Measurements from ENCODE around the gene CYFIP1.

The CYFIP1 gene

DNA sequence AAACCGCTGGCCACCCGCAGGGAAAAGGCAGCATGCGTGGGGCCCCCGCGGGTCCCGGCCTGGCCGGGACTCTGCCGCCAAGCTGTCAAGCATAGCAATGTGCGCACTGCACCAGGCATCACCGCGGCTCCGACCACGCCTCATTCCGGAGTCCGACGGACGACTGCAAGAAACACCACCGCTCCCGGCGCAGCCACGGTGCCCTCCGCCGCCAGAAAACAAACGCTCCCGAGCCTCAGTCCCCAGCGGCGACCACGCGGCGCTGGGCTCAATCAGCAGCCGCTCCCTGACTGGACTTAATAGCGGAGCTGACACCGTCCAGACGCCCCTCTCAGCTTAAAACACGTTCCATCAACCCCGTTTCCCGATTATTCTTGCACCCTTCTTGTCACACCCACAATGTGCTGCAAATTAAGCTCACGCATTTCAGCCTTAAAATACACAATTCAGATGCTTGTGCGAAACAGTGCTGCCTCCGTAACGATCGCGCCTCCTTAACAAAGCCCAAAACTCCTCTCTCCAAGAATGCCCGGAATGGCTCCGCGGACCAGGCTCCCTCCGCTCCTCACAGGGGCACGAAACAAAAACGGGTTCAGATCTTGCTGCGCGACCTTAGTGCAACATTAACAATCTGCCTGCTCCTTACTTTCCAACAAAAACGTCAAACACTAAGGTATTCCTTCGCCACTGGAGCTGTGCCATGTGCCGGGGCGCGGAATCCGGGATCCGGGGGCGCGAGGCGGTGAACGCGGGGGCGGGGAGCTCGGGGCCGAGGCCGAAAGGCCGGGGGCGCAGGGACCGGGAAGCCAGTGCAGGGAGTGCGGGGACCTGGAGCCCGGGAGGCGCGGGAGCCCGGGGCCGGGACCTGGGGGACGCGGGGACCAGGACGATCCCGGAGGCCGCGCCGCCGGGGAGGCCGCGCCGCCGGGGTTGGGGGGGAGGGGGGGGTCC, 655 bp downstream of the CYFIP1 start:
- H3K9me3 Mint-ChIP-seq (ENCODE audit: low read depth) = no peaks in the 10 kb centered on the region
- no peaks in the 10 kb centered on the region for H3K36me3 Mint-ChIP-seq
- no peak overlapping the region for H3K27ac Mint-ChIP-seq

DNA sequence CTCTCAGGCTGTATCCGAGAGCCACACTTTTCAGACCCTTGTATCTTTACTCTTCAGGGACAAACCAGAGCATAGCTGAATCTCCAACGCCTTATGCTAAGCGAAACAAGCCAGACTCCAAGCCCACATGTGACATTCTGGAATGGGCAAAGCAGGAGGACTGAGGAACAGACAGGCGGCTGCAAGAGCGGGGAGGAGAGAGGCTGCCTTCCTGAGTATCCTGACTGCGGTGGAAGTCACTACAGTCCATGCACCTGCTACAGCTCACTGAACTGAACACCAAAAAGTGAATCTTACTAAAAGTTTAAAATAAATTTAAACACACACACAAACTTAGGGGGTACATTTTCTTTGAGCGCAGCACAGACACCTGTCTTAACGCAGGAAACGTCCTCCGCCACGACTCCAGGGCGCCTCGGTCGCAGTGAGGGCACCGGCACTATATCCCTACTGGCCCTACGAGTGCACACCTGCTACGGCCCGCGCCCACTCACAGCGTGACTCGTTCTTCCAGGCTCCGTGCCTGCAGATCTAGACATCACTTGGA, 1.4 kb downstream of the CYFIP1 start:
- Mint-ChIP-seq H3K27ac (no peak overlapping the region), H3K9me3 (ENCODE audit: low read depth) (no peaks in the 10 kb centered on the region), H3K4me3 (peak overlapping the region; percentile 89), H3K4me1 (ENCODE audit: low read depth) (peaks cover 12% of the 10 kb centered on the region), H3K36me3 (no peaks in the 10 kb centered on the region), H3K27me3 (peaks cover 11% of the 10 kb centered on the region)

More for the DNA sequence above, 655 bp downstream of the CYFIP1 start:
- Mint-ChIP-seq H3K4me3 (peak overlapping the region; percentile 89), H3K4me1 (ENCODE audit: low read depth) (peaks cover 12% of the 10 kb centered on the region), H3K27me3 (peaks cover 11% of the 10 kb centered on the region)

- Mint-ChIP-seq H3K4me3 (no peak overlapping the region), H3K27me3 (peaks cover 11% of the 10 kb centered on the region), H3K9me3 (ENCODE audit: low read depth) (no peaks in the 10 kb centered on the region), H3K36me3 (peaks cover 2% of the 10 kb centered on the region), H3K27ac (no peak overlapping the region), H3K4me1 (ENCODE audit: low read depth) (peaks cover 8% of the 10 kb centered on the region)
Observed at GRCh38 chr15:22974745-22975144, 5.4 kb downstream of the CYFIP1 start.

DNA sequence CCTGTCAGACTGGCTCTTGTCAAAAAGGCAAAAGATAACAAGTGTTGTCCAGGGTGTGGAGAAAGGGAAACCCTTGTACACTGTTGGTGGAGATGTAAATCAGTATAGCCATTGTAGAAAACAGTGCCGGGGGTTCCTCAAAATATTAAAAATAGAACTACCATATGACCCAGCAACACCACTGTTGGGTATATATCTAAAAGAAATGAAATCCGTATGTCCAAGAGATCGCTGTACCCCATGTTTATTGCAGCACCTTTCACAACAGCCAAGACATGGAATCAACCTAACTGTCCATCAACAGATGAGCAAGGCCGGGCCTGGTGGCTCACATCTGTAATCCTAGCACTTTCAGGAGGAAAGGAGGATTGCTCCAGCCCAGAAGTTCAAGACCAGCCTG, 6.2 kb downstream of the CYFIP1 start:
- H3K27me3 Mint-ChIP-seq = peaks cover 5% of the 10 kb centered on the region
- no peak overlapping the region for H3K27ac Mint-ChIP-seq
- H3K9me3 Mint-ChIP-seq (ENCODE audit: low read depth) = no peaks in the 10 kb centered on the region
- peaks cover 3% of the 10 kb centered on the region for H3K4me1 Mint-ChIP-seq (ENCODE audit: low read depth)
- peaks cover 3% of the 10 kb centered on the region for H3K36me3 Mint-ChIP-seq
- H3K4me3 Mint-ChIP-seq = no peak overlapping the region

GRCh38 chr15:22973286-22973685, 6.9 kb downstream of the CYFIP1 start:
- no peaks in the 10 kb centered on the region for H3K9me3 Mint-ChIP-seq (ENCODE audit: low read depth)
- peaks cover under 1% of the 10 kb centered on the region for H3K27me3 Mint-ChIP-seq
- H3K4me1 Mint-ChIP-seq (ENCODE audit: low read depth) = no peaks in the 10 kb centered on the region
- no peak overlapping the region for H3K27ac Mint-ChIP-seq
- no peak overlapping the region for H3K4me3 Mint-ChIP-seq
- H3K36me3 Mint-ChIP-seq = peaks cover 3% of the 10 kb centered on the region

GRCh38 chr15:22969489-22969888, 10.7 kb downstream of the CYFIP1 start:
- no peak overlapping the region for H3K27ac Mint-ChIP-seq
- peaks cover 3% of the 10 kb centered on the region for H3K36me3 Mint-ChIP-seq
- H3K27me3 Mint-ChIP-seq = no peaks in the 10 kb centered on the region
- H3K4me1 Mint-ChIP-seq (ENCODE audit: low read depth) = no peaks in the 10 kb centered on the region
- no peak overlapping the region for H3K4me3 Mint-ChIP-seq
- H3K9me3 Mint-ChIP-seq (ENCODE audit: low read depth) = no peaks in the 10 kb centered on the region

DNA sequence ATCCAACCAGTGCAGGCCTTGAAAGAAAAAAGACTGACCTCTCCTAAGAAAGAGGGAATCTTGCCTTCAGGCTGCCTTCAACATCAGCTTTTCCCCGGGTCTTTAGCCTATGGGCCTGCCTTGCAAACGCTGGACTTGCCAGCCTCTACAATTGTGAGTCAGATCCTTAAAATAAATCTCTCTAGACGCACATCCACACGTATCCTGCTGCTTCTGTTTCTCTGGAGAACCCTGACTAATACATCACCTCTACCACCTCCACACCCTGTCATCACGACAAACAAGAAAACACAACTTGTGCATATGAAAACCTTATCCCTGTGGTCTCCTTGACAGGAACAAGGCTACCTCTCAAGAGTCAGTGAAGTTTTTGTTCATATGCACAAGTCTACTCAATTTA, 11.8 kb downstream of the CYFIP1 start:
- no peak overlapping the region for H3K4me3 Mint-ChIP-seq
- H3K9me3 Mint-ChIP-seq (ENCODE audit: low read depth) = no peaks in the 10 kb centered on the region
- H3K4me1 Mint-ChIP-seq (ENCODE audit: low read depth) = no peaks in the 10 kb centered on the region
- no peaks in the 10 kb centered on the region for H3K27me3 Mint-ChIP-seq
- H3K27ac Mint-ChIP-seq = no peak overlapping the region
- H3K36me3 Mint-ChIP-seq = peaks cover 3% of the 10 kb centered on the region

DNA sequence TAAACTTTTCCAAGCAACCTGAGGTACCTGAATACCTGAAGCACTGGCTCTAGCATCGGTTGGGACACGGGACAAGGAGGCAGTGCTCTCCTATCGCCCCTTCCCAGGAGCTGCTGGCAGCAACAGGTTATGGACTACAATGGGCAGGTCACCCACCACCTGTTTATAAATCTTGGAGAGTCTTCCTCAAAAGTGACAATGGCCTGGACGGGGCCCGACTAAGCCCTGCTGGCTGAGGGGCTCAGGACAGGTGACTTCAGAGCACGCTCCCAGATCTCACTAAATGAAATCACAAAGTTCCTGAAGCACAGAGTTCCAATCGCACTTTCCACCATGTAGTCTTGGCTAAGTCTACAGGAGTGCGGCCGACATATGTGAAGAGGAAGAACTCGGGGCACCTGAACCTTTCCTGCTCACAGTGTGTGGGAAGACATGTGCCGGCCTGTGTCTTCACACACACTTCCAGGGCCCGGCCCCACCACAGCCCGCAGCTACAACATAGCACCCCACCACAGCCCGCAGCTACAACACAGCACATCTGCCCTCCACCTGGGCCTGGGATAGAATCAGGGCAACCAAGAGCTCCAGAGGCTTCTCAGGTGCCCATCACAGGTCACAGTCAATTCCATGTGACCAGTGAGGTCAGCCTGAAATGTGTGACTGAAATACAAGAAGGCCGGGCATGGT, 12.9 kb downstream of the CYFIP1 start:
- Mint-ChIP-seq H3K27me3 (no peaks in the 10 kb centered on the region), H3K27ac (no peak overlapping the region), H3K4me3 (no peak overlapping the region), H3K9me3 (ENCODE audit: low read depth) (no peaks in the 10 kb centered on the region), H3K36me3 (peaks cover 3% of the 10 kb centered on the region), H3K4me1 (ENCODE audit: low read depth) (no peaks in the 10 kb centered on the region)

DNA sequence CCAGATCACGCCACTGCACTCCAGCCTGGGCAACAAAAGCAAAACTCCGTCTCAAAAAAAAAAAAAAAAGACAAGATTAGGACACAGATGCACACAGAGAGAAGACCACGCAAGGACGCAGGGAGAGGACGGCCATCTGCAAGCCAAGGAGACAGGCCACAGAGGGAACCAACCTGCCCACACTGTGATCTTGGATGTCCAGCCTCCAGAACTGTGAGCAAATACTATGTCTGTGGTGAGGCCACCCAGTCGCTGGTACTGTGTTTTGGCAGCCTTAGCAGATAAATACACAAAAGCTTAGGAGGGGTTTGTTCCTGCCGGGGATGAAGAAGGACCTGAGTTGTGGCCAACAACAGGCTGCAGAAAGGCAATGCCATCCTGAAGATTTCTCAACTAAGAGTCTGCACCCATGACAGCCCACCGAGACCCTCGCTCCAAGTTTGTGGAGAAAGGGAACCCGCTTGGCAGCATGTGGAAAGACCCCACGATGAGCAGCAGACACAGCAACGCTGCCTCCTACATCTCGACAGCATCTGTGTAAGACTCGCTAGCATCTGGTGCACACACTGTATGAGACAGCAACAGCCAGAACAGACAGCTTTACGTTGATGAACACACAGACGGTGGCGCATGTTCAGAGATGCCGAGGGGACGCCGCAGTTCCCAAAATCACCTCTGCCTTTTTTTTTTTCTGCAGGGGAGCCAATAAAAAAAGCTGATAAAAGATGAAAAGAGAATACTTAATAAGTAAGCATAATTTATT, 13.7 kb downstream of the CYFIP1 start:
- Mint-ChIP-seq H3K27ac (no peak overlapping the region), H3K4me1 (ENCODE audit: low read depth) (no peaks in the 10 kb centered on the region), H3K4me3 (no peak overlapping the region), H3K9me3 (ENCODE audit: low read depth) (no peaks in the 10 kb centered on the region), H3K27me3 (no peaks in the 10 kb centered on the region), H3K36me3 (peaks cover 3% of the 10 kb centered on the region)

- H3K27ac Mint-ChIP-seq = no peak overlapping the region
- H3K4me1 Mint-ChIP-seq (ENCODE audit: low read depth) = no peaks in the 10 kb centered on the region
- H3K27me3 Mint-ChIP-seq = no peaks in the 10 kb centered on the region
- H3K9me3 Mint-ChIP-seq (ENCODE audit: low read depth) = no peaks in the 10 kb centered on the region
- H3K4me3 Mint-ChIP-seq = no peak overlapping the region
- no peaks in the 10 kb centered on the region for H3K36me3 Mint-ChIP-seq
Observed at GRCh38 chr15:22963641-22964040, 16.5 kb downstream of the CYFIP1 start.

DNA sequence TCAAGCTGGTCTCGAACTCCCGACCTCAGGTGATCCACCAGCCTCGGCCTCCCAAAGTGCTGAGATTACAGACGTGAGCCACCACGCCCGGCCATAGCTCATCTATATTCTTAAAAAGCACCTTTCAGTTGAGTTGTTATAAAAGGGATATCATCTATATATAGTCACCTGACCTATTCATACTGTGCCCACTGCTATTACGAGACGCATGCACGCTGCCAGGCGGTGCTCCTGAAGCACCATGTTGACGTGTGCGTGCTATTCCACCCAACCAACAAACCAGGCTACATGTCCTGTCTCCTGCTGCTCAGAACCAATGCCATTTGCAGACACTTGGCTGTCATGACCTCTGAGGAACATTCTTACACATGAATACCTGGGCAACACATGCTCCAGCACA, 17.6 kb downstream of the CYFIP1 start:
- Mint-ChIP-seq H3K36me3 (no peaks in the 10 kb centered on the region), H3K9me3 (ENCODE audit: low read depth) (no peaks in the 10 kb centered on the region), H3K27me3 (no peaks in the 10 kb centered on the region), H3K4me1 (ENCODE audit: low read depth) (no peaks in the 10 kb centered on the region), H3K4me3 (no peak overlapping the region), H3K27ac (no peak overlapping the region)

- no peaks in the 10 kb centered on the region for H3K27me3 Mint-ChIP-seq
- no peak overlapping the region for H3K27ac Mint-ChIP-seq
- no peaks in the 10 kb centered on the region for H3K4me1 Mint-ChIP-seq (ENCODE audit: low read depth)
Observed at GRCh38 chr15:22961762-22962161, 18.4 kb downstream of the CYFIP1 start.

GRCh38 chr15:22960556-22960955, 19.6 kb downstream of the CYFIP1 start:
- Mint-ChIP-seq H3K27me3 (no peaks in the 10 kb centered on the region), H3K36me3 (no peaks in the 10 kb centered on the region), H3K9me3 (ENCODE audit: low read depth) (no peaks in the 10 kb centered on the region), H3K4me3 (no peak overlapping the region), H3K27ac (no peak overlapping the region), H3K4me1 (ENCODE audit: low read depth) (no peaks in the 10 kb centered on the region)

More at GRCh38 chr15:22961762-22962161, 18.4 kb downstream of the CYFIP1 start:
- H3K36me3 Mint-ChIP-seq = no peaks in the 10 kb centered on the region
- no peak overlapping the region for H3K4me3 Mint-ChIP-seq
- no peaks in the 10 kb centered on the region for H3K9me3 Mint-ChIP-seq (ENCODE audit: low read depth)

DNA sequence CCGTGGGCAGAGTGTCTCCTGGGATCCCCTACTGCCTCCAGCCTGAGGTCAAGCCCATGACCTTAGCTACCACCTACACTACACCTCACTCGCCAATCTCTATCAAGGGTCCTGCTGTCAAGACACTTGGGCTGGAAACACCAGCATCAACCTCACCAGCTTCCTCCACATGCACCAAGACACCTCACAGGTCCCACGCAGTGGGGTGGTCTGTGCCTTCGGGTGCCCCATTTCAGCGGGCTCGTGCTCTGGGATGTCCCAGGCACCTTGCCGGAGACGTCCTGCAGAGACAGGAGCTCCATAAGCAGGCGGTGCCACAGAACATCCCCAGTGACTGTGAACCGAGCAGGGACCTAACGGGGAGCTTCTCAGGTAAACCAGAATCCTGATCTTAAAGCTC, 20.0 kb downstream of the CYFIP1 start:
- no peak overlapping the region for H3K27ac Mint-ChIP-seq
- H3K36me3 Mint-ChIP-seq = no peaks in the 10 kb centered on the region
- no peaks in the 10 kb centered on the region for H3K4me1 Mint-ChIP-seq (ENCODE audit: low read depth)
- no peaks in the 10 kb centered on the region for H3K9me3 Mint-ChIP-seq (ENCODE audit: low read depth)
- no peaks in the 10 kb centered on the region for H3K27me3 Mint-ChIP-seq
- no peak overlapping the region for H3K4me3 Mint-ChIP-seq
